HCT116 (cell line): ENCODE measurements around the gene NR5A2. TPM values are rescaled to one million over a fixed set of nuclear protein-coding genes. Genes with fewer than 3 reads are reported as not detected.

Experiments
- ATAC-seq: fragments of 200-7000 bp; cut with Tn5 transposase; 2 replicates; pipeline ENCODE4 v1.9.1; 2020; ENCODE audit warnings: mild to moderate bottlenecking, moderate library complexity
- BruUV-seq: library from RNA; stranded (reverse); fragments of 400-500 nt; replicated peaks from 2 replicates; lab custom pipeline; 2021; lab: Mats Ljungman, UMichigan
- CTCF ChIA-PET: fragments of 300-600 bp; sonication (Branson Sonifier 250); formaldehyde crosslinking; loops from one replicate; lab custom pipeline; 2021; ENCODE audit warnings: antibody characterized with exemption; lab: Charles Lee
- POLR2A ChIA-PET: fragments of 300-600, 350-600 bp; sonication (Branson Sonifier 250); formaldehyde crosslinking; loops from one replicate; lab custom pipeline; 2021; ENCODE audit warnings: antibody characterized with exemption; lab: Charles Lee
- RAD21 ChIA-PET, 2 experiments: fragments of 300-600 bp; sonication (Branson Sonifier 250); formaldehyde crosslinking; loops; one replicate each; lab custom pipeline; 2023; ENCODE audit warnings: low total read pairs in 2 of 2; ENCODE audit not compliant: uncharacterized antibody in 2 of 2, unreplicated experiment in 2 of 2, low non-redundant PET in 1 of 2; lab: Charles Lee
- DNase-seq: peaks from one replicate; pipeline ENCODE4 v3.0.0-alpha.2; 2010; ENCODE audit warnings: low read depth, low spot score
- H2AFZ ChIP-seq: fragments of 200-600 bp; shearing (Covaris generic), sonication (generic); 2 replicates; pipeline ENCODE4 v1.6.1; 2017; ENCODE audit warnings: low read depth, mixed run types, mixed read lengths, antibody characterized with exemption, low read length; ENCODE audit not compliant: poor library complexity, severe bottlenecking
- H3K27ac ChIP-seq: 2 replicates; pipeline ENCODE4 v1.5.1; 2012; ENCODE audit warnings: low read depth, low read length
- H3K27me3 ChIP-seq: fragments of 200-600 bp; sonication (generic); 2 replicates; pipeline ENCODE4 v1.6.1; 2016; ENCODE audit warnings: mixed run types, low read length, mixed read lengths; ENCODE audit not compliant: insufficient read depth
- H3K36me3 ChIP-seq, 2 experiments: fragments of 200-500 bp in 1 of 2; fragments of 200-600 bp in 1 of 2; sonication (Bioruptor generic) in 1 of 2; sonication (generic) in 1 of 2; 2 replicates each; pipeline versions ENCODE4 v1.5.1 to v1.6.1; 2014 to 2016; ENCODE audit warnings: low read length in 2 of 2, inconsistent platforms in 1 of 2, mixed read lengths in 1 of 2, mixed run types in 1 of 2; ENCODE audit not compliant: insufficient read depth in 2 of 2, control insufficient read depth in 1 of 2
- H3K4me1 ChIP-seq, 2 experiments: fragments of 200-600 bp in 1 of 2; sonication (generic) in 1 of 2; 2 replicates each; pipeline versions ENCODE4 v1.5.1 to v1.6.1; 2012 to 2017; ENCODE audit warnings: low read length in 2 of 2, inconsistent platforms in 1 of 2, mild to moderate bottlenecking in 1 of 2, mixed read lengths in 1 of 2, mixed run types in 1 of 2, moderate library complexity in 1 of 2; ENCODE audit not compliant: insufficient read depth in 2 of 2, control insufficient read depth in 1 of 2
- H3K4me2 ChIP-seq: fragments of 200-600 bp; sonication (generic); 2 replicates; pipeline ENCODE4 v1.6.1; 2017; ENCODE audit warnings: mixed run types, low read length, mixed read lengths
- H3K4me3 ChIP-seq, 2 experiments: fragments of 200-600 bp in 1 of 2; sonication (generic) in 1 of 2; replicated peaks in 1 of 2; 2 replicates each; pipeline ENCODE4 v1.5.1; 2011 to 2016; ENCODE audit warnings: low read length in 2 of 2, control low read depth in 1 of 2, low read depth in 1 of 2, mild to moderate bottlenecking in 1 of 2, mixed read lengths in 1 of 2, mixed run types in 1 of 2
- H3K79me2 ChIP-seq: fragments of 200-600 bp; sonication (generic); 2 replicates; pipeline ENCODE4 v1.6.1; 2017; ENCODE audit warnings: mild to moderate bottlenecking, mixed run types, low read length, moderate library complexity, mixed read lengths; ENCODE audit not compliant: insufficient read depth
- H3K9ac ChIP-seq: fragments of 200-600 bp; sonication (generic); 2 replicates; pipeline ENCODE4 v1.6.1; 2016; ENCODE audit warnings: low read length, mixed read lengths
- H3K9me2 ChIP-seq: fragments of 200-600 bp; sonication (generic), shearing (Covaris generic); 2 replicates; pipeline ENCODE4 v1.6.1; 2017; ENCODE audit warnings: mixed run types, mild to moderate bottlenecking, moderate library complexity; ENCODE audit not compliant: insufficient read depth
- H3K9me3 ChIP-seq, 2 experiments: fragments of 200-500 bp in 1 of 2; fragments of 200-600 bp in 1 of 2; sonication (Bioruptor generic) in 1 of 2; sonication (generic) in 1 of 2; 2 replicates each; pipeline ENCODE4 v1.6.1; 2014 to 2017; ENCODE audit warnings: low read length in 2 of 2, mixed read lengths in 2 of 2, inconsistent platforms in 1 of 2, low read depth in 1 of 2, mild to moderate bottlenecking in 1 of 2, mixed run types in 1 of 2, moderate library complexity in 1 of 2; ENCODE audit not compliant: control insufficient read depth in 1 of 2, insufficient read depth in 1 of 2
- H4K20me1 ChIP-seq: fragments of 200-600 bp; sonication (generic), shearing (Covaris generic); 2 replicates; pipeline ENCODE4 v1.6.1; 2017; ENCODE audit warnings: mixed run types, mild to moderate bottlenecking, moderate library complexity; ENCODE audit not compliant: insufficient read depth
- EZH2 ChIP-seq: fragments of 200-600 bp; sonication (generic); IDR thresholded peaks from 2 replicates; pipeline ENCODE4 v1.6.1; 2017; ENCODE audit warnings: antibody characterized with exemption, mixed run types
- POLR2A ChIP-seq: IDR thresholded peaks from 2 replicates; pipeline ENCODE4 v1.7.0; 2011; ENCODE audit warnings: borderline replicate concordance; ENCODE audit not compliant: insufficient read depth, insufficient read length; ENCODE audit errors: extremely low read depth
- POLR2AphosphoS5 ChIP-seq: IDR thresholded peaks from 2 replicates; pipeline ENCODE4 v1.6.1; 2011; ENCODE audit warnings: mild to moderate bottlenecking, low read depth, low read length, moderate library complexity
- RAD21 ChIP-seq: IDR thresholded peaks from 2 replicates; pipeline ENCODE4 v1.6.1; 2012; ENCODE audit warnings: low read depth, mild to moderate bottlenecking
- ZFX ChIP-seq: fragments of 450-650 bp; IDR thresholded peaks from 2 replicates; pipeline ENCODE4 v1.6.1; 2017
- intact Hi-C: fragments of 100-400 bp; cut with micrococcal nuclease; formaldehyde crosslinking; loops from 2 replicates; pipeline ENCODE4 v1.10.0; 2022
- total RNA-seq: library from RNA; stranded (reverse); gene quantifications from one replicate; pipeline ENCODE4 v1.2.1, GENCODE V29; 2021; ENCODE audit not compliant: unreplicated experiment
- TF ChIP-seq, protein P1 (sequence below): IDR thresholded peaks from 2 replicates; pipeline ENCODE4 v1.6.1; 2012; ENCODE audit warnings: low read depth
- TF ChIP-seq, protein P2 (sequence below): IDR thresholded peaks from 2 replicates; pipeline ENCODE4 v1.6.1; 2011; ENCODE audit warnings: mild to moderate bottlenecking, low read length, moderate library complexity; ENCODE audit not compliant: insufficient replicate concordance; ENCODE audit errors: extremely low read depth
- TF ChIP-seq, protein P3 (sequence below): IDR thresholded peaks from 2 replicates; pipeline ENCODE4 v1.6.1; 2012

Gene NR5A2
- total RNA-seq, 1 experiment from 2014 or later = 0.91 TPM

DNA sequence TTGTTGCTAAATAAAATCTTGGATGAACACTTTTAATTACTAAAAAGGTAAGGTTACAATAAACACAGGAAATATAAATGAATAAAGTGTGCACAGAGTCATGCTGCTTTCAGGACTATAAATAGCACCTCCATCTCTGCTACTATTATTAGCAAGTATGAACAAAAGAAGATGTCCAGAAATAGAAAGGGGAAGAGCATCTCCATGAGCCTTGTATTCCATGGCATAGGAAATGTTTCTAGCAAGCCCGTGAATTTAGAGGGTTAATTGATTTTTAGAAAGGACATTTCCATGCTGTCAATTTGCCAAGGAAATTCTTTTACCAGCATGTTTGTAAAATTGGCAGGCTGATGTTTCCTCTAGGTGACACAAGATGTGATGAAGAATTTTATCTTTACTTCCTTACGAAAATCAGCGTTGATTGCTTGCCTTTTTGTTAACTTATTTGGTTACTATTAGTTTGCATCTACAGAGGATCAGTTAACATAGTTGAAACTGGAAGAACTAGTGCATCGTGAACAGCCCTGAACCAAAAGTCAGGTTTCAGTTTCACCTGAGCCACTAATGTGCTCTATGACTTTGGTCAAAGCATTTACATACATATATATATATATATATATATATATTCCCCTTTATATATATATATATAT is 45.3 kb downstream of the NR5A2 start:
- no peak overlapping the region for H3K4me3 ChIP-seq
- no peaks in the 10 kb centered on the region for H3K9me2 ChIP-seq
- ChIA-PET RAD21 (no interaction called here), POLR2A (no interaction called here), CTCF (no interaction called here)
- TF ChIP-seq POLR2A (no peak), EZH2 (no peak), RAD21 (no peak), POLR2AphosphoS5 (no peak), ZFX (no peak)
- TF ChIP-seq, protein P1, sequence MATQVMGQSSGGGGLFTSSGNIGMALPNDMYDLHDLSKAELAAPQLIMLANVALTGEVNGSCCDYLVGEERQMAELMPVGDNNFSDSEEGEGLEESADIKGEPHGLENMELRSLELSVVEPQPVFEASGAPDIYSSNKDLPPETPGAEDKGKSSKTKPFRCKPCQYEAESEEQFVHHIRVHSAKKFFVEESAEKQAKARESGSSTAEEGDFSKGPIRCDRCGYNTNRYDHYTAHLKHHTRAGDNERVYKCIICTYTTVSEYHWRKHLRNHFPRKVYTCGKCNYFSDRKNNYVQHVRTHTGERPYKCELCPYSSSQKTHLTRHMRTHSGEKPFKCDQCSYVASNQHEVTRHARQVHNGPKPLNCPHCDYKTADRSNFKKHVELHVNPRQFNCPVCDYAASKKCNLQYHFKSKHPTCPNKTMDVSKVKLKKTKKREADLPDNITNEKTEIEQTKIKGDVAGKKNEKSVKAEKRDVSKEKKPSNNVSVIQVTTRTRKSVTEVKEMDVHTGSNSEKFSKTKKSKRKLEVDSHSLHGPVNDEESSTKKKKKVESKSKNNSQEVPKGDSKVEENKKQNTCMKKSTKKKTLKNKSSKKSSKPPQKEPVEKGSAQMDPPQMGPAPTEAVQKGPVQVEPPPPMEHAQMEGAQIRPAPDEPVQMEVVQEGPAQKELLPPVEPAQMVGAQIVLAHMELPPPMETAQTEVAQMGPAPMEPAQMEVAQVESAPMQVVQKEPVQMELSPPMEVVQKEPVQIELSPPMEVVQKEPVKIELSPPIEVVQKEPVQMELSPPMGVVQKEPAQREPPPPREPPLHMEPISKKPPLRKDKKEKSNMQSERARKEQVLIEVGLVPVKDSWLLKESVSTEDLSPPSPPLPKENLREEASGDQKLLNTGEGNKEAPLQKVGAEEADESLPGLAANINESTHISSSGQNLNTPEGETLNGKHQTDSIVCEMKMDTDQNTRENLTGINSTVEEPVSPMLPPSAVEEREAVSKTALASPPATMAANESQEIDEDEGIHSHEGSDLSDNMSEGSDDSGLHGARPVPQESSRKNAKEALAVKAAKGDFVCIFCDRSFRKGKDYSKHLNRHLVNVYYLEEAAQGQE = no peak
- TF ChIP-seq, protein P2, sequence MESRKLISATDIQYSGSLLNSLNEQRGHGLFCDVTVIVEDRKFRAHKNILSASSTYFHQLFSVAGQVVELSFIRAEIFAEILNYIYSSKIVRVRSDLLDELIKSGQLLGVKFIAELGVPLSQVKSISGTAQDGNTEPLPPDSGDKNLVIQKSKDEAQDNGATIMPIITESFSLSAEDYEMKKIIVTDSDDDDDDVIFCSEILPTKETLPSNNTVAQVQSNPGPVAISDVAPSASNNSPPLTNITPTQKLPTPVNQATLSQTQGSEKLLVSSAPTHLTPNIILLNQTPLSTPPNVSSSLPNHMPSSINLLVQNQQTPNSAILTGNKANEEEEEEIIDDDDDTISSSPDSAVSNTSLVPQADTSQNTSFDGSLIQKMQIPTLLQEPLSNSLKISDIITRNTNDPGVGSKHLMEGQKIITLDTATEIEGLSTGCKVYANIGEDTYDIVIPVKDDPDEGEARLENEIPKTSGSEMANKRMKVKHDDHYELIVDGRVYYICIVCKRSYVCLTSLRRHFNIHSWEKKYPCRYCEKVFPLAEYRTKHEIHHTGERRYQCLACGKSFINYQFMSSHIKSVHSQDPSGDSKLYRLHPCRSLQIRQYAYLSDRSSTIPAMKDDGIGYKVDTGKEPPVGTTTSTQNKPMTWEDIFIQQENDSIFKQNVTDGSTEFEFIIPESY = no peak
- TF ChIP-seq, protein P3, sequence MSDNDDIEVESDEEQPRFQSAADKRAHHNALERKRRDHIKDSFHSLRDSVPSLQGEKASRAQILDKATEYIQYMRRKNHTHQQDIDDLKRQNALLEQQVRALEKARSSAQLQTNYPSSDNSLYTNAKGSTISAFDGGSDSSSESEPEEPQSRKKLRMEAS = no peak
- no peaks in the 10 kb centered on the region for H3K27me3 ChIP-seq
- no peaks in the 10 kb centered on the region for H3K36me3 ChIP-seq
- intact Hi-C loops = loop anchor here (10.0 kb wide), 1 partner anchor 388 kb away; no protein-coding TSS in a partner anchor
- no peak overlapping the region for H2AFZ ChIP-seq
- H3K4me2 ChIP-seq = peak overlapping the region; percentile 22; the same call in 1 of the 2 replicates
- BruUV-seq = no TSS peak
- DNase-seq (no peak), ATAC-seq (no peak)
- no peak overlapping the region for H3K27ac ChIP-seq
- H3K4me1 ChIP-seq = peaks cover 6 to 21% of the 10 kb centered on the region in 2 experiments
- H3K9me3 ChIP-seq = no peaks in the 10 kb centered on the region
- no peak overlapping the region for H3K9ac ChIP-seq
- no peaks in the 10 kb centered on the region for H4K20me1 ChIP-seq
- no peaks in the 10 kb centered on the region for H3K79me2 ChIP-seq
